NCI-H128 (cell line): ENCODE data around the gene DNASE1L3.
A peak's percentile ranks its signal among the peaks of the same experiment; 100 is the strongest.

Experiments
- DNase-seq: peaks from one replicate; lab custom pipeline; 2025; ENCODE audit not compliant: unreplicated experiment; lab: John Stamatoyannopoulos, UW

The DNASE1L3 gene

DNA sequence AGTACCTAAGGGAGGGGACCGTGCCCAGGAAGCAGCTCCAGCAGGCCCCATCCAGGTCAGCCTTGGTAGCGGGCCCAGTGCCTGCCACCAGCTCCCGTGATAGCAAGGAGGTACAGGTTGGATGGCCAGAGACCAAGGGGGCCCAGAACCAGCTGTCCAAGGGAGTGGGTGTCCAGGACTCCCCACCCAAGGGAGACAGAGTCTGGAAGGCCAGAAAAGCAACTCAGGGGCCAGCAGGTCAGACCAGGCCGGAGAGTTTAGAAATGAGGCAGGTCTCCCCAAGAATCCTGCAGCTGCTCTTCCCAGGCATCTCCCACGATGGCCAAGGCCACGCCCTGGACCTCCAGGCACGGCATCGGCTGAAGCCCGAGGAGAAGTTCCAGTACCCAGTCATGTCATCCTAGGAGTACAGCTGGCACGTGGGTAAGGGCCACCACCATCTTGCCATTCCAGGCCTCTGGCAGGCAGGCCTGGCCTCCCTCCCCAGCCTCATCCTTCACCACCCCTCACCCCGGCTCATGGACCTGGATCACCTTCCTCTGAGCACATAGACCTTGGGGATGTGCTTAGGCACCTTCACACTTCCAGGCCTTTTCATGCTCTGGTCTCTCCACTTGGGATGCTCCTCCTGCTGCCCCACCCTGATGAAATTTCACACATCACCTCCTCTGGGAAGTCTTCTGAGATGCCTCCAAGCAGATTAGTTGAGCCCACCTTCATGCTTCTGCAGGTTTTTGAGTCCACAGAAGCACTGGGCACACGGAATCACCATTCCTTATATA lies 30.5 kb downstream of the DNASE1L3 start:
- DNase-seq = no peak

DNA sequence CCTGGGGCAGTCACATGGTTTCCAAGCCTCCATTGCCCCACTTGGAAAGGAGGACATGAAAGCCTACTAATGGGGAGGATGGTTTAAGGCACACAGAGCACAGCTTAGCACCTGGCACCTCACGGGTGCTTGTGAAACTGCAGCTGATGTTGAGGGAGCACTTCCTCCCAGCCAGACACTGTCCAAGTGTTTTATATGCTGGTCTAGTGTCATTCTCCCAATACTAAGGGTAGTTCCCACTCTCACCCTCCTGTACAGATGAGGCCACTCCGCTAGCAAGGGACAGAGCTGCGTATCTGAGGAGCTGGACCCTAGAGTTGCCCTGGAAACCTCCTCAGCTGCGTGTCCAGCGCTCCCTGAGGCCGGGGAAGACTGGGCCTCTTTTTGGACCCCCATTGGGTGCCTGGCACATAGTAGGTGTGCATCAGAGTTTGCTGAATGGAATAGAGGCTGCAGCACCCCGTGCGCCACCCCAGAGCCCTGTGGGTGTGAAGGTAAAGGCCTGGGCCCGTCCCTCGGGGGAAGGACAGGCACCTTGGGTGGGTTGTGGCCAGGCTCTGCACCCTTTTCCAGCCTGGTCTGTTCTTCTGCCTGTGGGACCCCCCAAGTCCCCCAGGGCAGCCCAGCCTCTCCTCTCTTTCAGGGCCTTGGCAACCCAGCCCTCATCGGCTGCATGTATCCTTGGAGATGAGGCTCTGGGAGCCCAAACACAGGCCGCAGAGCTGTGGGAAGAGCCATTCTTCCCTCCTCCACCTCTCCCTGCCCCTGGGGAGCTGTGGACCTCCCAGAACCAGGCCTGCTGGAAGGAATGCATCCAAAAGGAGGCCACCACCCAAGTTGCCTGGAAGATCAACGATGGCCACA lies 31.3 kb downstream of the DNASE1L3 start:
- DNase-seq = no peak

DNA sequence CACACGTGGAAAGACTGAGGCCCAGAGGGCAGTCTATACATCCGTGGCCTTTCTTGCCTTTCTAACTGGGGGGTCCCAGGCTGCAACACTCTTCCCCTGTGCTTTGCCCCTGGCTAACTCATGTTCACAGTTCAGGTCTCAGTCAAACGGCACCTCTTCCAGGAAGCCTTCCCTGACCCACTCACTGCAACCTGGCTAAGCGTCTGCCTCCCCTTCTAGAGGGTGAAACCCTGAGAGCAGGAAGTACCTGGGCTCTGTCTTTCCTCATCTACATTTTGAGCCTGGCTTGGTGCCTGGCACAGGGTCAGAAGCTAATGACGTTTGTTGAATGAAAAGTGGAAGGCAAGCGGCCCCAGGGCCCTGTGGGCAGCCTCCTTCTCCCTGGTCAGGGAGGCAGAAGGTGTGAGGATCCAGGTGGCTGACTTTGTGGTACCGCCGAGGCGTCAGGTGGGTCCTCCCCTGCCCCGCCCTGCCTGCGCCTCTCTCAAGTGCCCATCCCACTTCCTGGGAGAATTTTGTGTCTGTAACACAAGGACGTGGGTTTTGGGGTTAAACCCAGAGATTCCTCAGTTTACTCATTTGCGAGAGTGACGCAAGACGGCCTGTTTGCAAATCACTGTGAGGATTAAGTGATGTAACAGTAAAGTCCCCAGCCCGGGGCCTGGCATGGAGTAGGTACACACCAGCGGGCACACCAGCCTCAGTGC lies 32.1 kb downstream of the DNASE1L3 start:
- no peak for DNase-seq

DNA sequence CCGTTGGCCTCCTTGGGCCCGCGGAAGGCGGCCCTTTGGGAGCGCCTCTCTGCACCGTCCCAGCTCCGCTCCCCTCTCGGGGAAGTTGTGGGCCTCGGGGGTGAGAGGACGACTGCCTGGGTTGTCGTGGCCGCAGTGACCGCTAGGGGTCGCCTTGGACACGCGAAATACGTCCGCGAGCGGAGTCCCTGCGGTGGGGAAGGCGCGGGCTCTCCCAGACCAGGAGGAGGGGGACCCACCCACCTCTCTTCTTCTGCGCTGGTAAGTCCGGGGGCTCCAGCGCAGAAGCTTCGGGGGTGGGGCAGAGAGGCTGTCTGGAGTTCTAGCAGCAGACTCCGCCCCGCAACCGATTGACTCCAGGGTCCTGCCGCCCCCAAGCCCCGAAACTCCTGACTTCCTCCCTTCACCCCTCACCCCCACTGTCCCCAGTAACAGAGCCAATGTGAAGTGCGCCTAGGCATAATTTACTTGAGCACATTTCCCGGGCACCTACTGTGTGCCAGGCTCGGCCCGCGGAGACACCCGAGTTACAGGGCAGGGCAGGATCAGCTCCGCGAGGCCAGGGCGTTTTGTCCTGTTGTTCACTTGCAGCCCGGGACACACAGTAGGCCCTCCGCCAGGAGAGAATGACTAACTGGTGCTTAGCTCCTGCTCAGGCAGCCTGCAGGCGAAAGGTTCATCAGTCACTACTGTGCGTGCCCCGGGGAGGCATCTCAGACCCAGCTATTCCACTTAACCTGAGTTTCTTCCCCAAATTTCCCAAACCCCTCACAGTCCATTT lies 32.8 kb downstream of the DNASE1L3 start:
- DNase-seq = peak; percentile 40

DNA sequence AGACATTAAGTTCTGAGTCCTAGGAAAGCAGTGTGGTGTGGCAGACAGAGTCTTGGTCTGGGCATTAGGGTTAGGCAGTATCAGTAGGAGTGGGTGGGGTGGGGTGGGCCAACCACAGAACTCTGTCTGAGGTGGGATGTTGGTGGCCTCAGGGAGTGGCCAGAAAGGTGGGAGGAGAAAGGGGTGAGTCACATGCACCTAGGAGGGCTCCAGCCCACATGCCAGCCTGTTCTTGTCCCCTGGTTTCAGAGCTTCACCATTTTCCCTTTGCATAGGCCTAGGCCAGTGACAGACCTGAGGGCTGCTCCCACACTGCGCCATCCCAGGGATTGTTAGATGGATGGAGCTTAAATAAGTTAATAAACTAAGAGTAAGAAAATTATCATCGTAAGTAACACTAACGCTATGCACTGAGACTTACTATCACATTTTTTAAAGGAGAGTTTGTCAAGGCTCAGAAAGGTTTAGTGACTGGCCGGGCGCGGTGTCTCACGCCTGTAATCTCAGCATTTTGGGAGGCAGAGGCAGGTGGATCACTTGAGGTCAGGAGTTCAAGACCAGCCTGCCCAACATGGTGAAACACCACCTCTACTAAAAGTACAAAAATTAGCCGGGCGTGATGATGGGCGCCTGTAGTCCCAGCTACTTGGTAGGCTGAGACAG lies 33.8 kb downstream of the DNASE1L3 start:
- DNase-seq = no peak

DNA sequence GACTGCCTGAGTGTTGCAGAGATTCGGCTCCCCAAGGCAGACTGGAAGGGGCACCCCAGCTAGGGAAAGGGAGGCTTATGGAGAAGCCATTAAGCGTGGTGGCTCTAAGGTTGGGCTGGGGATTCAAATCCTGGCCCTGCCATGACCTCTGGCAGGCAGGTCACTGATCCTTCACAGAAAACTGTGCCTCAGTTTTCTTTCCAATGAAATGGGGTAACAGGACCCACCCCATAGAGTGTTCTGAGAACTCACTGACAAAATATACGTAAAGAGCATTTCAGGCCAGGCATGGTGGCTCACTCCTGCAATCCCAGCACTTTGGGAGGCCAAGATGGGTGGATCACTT lies 34.6 kb downstream of the DNASE1L3 start:
- DNase-seq = no peak

DNA sequence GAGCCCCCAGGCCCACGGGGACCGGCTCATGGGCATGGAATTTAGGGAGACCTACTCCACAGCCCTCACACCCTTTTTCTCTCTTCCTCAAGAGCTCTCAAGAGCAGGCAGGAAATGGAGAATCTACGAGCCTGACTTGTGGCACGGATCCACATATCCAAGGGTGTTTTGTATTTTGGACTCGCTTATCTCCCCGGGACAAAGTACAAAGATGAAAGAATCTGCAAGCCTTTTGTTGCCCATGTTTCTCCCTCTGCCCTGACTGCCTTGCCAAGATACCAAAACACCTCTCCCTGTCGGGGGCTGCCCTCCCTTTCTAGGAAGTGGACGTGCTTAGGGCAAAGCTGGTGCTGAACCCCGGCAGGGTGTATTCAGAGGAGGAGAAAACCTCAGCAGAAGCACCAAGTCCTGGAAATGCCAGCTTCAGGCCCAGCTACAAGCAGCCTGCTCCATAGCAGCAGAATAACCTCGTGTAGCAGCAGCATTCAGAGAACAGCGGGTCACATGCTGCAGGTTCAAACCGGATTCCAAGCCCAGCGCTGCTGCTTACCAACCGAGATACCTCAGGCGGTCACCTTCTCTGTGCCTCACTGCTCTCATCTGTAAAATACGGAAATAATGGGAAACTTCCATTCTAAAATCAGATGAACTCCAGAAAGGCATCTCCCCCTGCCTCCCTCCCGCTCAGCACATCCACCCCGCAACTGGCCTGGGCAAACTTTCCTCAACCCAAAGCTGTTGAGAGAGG lies 35.2 kb downstream of the DNASE1L3 start:
- DNase-seq = peak; percentile 26

DNA sequence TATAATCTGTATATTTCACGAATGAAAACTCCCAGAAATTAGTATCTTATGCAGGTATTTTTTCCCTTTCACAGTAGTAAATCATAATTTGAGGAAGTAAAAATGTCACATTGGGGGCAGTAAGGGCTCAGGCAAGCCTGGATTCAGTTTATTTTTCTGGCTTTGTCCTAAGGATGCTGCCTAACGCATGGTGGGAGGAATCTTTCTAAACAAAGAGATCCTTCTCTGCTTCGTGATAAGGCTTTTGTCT lies 35.7 kb downstream of the DNASE1L3 start:
- DNase-seq = no peak

DNA sequence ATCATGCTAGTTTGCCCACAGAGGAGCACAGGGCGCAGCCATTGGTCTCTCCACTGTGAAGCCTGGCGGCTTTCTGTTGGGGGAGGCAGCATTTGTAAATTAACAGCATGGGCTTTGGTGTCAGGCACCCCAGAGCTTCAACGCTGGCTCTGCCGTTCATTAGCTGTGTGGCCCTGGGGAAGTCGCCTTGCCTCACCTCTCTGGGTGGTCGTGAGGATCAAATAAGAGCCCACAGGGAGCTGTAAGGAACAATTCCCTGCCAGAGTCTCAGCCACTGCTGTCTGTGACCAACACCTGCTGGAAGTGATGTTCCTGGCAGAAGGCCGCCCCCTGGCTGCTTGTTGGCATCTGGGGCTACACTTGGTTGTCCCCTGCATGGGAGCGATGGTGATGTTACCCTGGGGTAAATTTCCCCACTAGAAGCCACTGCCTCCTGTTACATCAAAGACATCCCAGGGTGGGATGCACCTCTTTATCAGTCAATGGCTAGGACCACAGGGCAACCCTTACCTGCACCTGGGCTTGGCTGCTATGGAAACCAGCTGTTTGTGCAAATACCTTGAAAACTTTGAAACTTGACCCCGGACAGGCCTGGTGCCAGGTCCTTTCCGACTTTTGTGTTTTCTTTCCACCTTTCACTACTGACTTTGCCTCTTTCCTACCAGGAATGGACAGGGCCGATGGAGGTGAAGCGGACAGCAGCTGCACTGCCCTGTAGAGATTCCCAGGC lies 36.9 kb downstream of the DNASE1L3 start:
- DNase-seq = peak; percentile 44

DNA sequence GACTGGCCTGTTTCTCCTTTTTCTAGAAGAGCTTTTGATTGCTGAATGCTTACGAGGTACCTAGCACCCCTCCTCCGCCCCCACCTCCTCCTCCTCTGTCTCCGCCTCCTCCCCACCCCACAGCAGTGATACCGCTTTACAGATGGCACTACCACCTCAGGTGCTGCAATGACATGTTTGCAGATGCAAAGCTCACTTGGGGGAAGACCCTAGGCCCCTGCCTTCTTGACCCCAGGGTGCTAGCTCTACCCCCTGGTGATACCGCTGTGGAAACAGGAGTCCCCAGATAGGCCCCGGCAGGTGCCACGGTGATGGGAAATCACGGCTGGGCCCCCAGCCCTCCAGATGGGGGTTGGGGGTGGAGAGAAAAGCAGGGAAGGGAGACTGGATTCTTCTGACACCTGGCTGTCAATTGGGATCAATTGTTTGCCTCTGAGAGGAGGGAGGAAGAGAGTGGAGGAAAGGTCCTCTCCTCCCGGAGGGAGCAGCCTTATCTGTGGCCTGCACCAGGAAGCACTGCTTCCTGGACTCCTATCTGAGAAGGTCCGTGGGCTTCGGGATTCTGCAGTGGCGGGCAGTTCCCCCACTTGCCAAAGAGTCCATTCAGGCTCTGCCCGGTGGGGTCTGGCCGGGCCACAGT lies 37.6 kb downstream of the DNASE1L3 start:
- no peak for DNase-seq

DNA sequence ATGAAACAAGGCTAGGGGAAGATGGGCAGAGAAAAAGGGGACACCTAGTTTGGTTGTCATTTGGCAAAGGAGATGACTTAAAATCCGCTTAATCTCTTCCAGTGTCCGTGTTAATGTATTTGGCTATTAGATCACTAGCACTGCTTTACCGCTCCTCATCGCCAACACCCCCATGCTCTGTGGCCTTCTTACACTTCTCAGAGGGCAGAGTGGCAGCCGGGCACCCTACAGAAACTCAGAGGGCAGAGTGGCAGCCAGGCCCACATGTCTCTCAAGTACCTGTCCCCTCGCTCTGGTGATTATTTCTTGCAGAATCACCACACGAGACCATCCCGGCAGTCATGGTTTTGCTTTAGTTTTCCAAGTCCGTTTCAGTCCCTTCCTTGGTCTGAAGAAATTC lies 39.6 kb downstream of the DNASE1L3 start:
- no peak for DNase-seq

DNA sequence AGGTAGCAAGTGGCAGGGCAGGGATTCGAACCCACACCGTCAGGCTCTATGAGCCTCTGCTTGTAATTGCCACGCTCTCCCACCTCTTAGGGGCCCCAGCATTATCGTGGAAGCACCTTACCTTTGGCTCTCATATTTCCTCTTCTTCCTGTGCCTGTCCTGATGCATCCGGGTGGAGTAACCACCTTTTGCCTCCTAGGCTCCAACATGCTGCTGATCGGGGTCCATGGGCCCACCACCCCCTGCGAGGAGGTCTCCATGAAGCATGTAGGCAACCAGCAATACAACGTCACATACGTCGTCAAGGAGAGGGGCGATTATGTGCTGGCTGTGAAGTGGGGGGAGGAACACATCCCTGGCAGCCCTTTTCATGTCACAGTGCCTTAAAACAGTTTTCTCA lies 40.4 kb downstream of the DNASE1L3 start:
- no peak for DNase-seq

DNA sequence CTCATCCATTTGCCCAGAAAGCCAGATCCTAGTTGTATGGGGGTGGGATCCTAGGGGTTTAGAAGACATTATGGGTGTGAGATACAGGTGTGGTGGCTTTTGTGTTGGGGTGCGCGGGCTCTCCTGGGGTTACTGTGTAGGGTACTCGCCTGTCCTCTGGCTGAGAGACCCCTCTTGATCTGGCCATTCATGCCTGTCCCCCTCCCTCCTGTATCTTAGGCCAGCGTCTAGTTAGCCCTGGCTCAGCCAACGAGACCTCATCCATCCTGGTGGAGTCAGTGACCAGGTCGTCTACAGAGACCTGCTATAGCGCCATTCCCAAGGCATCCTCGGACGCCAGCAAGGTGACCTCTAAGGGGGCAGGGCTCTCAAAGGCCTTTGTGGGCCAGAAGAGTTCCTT lies 41.4 kb downstream of the DNASE1L3 start:
- DNase-seq = no peak

DNA sequence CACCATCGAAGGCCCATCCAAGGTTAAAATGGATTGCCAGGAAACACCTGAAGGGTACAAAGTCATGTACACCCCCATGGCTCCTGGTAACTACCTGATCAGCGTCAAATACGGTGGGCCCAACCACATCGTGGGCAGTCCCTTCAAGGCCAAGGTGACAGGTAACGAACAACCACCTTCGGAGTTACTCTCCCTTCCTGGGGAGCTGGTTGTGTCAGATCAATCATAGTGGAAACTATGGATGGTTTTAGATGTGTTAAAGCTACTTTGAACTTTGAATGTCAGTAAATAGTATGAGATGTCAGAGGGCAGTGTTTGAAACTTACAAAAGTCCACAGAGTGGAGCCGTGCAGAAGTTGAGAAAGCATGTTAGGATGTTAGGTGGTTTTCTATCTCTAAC lies 42.3 kb downstream of the DNASE1L3 start:
- no peak for DNase-seq

DNA sequence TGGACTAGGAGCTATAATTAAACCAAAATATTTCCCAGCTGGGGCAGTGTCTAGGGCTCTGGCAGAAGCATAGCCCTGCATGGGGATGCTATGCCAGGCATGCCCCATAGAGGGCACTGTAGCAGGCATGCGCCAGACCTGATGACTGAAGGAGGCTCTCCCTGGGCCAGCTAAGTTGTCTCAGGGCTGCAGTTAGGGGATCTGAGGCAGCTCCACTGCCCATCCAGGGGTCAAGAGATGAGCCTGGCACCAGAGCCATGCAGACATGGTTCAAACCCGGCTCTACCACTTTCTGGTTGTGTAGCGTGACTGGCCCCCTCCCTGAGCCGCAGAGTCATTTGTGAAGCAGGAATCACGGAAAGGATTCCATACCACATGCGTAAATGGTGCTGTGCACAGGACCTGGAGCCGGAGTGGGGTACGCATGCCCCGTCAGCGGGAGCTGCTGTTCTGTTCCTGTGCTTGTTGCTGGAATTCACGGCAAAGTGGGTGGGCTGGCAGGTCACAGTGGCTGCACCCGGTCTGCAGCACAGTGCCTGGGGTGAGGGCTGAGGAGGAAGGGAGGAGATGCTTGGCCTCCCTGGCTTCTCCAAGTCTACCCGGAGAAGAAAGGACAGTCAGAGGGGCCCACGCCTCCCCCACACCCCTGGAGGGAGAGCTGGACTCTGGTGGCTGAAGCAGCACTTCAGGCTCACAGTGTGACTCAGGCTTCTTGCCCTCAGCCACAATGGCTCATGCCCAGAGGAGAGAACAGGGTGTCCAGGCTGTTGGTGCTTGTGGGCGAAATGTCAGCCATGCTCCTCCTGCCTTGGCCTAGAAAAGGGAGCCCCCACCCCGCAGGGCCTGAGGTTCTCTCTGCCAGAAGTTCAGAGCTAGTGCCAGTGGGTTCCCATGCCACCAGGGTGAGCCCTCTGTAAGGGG lies 43.1 kb downstream of the DNASE1L3 start:
- no peak for DNase-seq

DNA sequence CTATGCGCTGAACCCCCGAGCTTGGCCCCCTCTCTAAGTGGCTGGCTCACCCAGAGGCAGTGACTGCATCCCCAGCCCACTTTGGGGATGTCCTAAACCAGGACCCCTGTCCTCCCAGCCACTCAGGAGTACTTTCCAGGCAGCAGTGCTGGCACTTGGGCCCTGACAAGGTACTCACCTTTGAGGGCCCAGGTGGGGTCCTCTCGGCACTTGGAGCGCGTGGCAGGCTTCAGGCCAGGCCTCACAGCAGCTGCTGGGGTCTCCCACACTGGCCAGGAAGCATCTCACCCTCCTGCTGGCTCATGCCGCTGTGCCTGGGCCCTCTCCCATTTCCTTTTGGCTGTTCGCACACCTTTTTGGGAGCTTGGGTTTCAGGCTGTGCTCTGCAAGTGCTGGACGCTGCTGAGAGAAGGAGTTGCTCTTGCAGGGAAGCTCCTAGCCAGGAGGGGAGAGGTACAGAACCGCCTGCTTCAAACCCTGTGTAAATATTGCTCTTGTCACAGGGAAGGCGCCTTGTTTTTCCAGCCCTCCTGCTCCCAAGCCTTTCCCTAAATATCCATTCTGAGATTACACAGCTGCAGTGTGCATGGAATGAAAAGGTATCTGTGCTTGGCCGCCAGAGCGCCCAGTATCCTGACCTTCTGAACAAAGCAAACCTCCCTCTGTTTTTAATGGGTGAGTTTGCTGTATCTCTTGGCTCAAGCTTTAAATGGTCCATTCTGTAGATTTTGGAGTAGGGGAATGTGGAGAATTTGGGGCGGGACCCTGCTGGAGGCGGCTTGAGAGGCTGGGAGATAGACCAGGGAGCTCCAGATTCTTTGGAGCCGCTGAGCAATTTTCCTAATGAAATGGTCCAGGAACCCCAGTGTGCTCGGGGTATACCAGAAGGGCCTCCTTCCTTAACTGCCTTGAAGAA lies 45.6 kb downstream of the DNASE1L3 start:
- no peak for DNase-seq
